ENCODE measurements around the gene CHST1.

DNA sequence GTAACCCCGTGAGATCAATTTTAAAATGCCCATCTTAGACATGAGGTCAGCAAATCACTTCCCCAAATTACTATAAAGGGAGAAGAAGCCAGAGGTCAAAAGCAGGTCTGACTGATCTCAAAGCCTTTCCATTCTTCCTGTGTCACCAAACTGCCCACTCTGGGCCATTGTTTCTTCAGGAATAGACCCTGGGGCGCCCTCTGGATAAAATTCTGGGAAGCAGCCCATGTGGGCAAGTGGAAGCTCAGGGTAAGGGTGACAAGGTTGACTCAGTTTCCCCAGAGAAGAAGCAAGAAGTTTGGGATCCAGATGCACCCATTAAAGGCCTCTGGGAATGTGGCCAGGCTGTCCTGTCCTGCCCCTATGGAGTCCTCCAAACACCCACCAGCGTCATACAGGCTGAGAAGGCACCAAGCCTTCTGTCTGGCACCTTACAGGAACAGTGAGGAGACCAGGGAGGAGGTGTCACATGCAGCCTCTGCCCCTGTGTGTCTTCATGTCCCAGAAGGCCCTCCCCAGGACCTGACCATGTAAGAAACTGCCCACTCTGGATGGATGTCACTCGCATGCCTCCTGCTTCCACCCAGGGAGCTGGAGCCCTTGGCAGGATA, 50.1 kb downstream of the CHST1 start:
- TF ChIP-seq, protein P1, sequence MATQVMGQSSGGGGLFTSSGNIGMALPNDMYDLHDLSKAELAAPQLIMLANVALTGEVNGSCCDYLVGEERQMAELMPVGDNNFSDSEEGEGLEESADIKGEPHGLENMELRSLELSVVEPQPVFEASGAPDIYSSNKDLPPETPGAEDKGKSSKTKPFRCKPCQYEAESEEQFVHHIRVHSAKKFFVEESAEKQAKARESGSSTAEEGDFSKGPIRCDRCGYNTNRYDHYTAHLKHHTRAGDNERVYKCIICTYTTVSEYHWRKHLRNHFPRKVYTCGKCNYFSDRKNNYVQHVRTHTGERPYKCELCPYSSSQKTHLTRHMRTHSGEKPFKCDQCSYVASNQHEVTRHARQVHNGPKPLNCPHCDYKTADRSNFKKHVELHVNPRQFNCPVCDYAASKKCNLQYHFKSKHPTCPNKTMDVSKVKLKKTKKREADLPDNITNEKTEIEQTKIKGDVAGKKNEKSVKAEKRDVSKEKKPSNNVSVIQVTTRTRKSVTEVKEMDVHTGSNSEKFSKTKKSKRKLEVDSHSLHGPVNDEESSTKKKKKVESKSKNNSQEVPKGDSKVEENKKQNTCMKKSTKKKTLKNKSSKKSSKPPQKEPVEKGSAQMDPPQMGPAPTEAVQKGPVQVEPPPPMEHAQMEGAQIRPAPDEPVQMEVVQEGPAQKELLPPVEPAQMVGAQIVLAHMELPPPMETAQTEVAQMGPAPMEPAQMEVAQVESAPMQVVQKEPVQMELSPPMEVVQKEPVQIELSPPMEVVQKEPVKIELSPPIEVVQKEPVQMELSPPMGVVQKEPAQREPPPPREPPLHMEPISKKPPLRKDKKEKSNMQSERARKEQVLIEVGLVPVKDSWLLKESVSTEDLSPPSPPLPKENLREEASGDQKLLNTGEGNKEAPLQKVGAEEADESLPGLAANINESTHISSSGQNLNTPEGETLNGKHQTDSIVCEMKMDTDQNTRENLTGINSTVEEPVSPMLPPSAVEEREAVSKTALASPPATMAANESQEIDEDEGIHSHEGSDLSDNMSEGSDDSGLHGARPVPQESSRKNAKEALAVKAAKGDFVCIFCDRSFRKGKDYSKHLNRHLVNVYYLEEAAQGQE (IDR thresholded peaks at IDR 0.05; ENCODE audit: insufficient read depth in 1 of 2, low read depth in 2 of 2, low read length in 2 of 2): no peak
- TF ChIP-seq POLR2AphosphoS5 (IDR thresholded peaks at IDR 0.05; ENCODE audit: low read depth, low read length): no peak

All from PFSK-1 (cell line).